ENCODE data around the gene ABCG1.

Gene ABCG1

GRCh38 chr21:42276526-42277154, 57.7 kb downstream of the ABCG1 start:
- Histone ChIP-seq H3K4me3 (replicated peaks; ENCODE audit: low read depth, low read length) (no peak overlapping the region), H3K36me3 (ENCODE audit: control insufficient read depth, insufficient read depth, low read length) (no peaks in the 10 kb centered on the region), H3K27me3 (replicated peaks; ENCODE audit: control insufficient read depth, insufficient read depth, low read length) (no peaks in the 10 kb centered on the region)
- no peak for TF ChIP-seq CTCF (IDR thresholded peaks at IDR 0.05; ENCODE audit: insufficient read depth, low read length, poor library complexity, severe bottlenecking)
- DNase-seq (ENCODE audit: extremely low read depth, insufficient read length) = no peak

- no peak for TF ChIP-seq CTCF (IDR thresholded peaks at IDR 0.05; ENCODE audit: insufficient read depth, low read length, poor library complexity, severe bottlenecking)
- no peak overlapping the region for H3K4me3 ChIP-seq (replicated peaks; ENCODE audit: low read depth, low read length)
- H3K36me3 ChIP-seq (ENCODE audit: control insufficient read depth, insufficient read depth, low read length) = no peaks in the 10 kb centered on the region
- H3K27me3 ChIP-seq (replicated peaks; ENCODE audit: control insufficient read depth, insufficient read depth, low read length) = no peaks in the 10 kb centered on the region; the same call in 1 of the 2 replicates
- no peak for DNase-seq (ENCODE audit: extremely low read depth, insufficient read length)
Measured at GRCh38 chr21:42277593-42277992, 58.7 kb downstream of the ABCG1 start.

- no peak for DNase-seq (ENCODE audit: extremely low read depth, insufficient read length)
- no peaks in the 10 kb centered on the region for H3K36me3 ChIP-seq (ENCODE audit: control insufficient read depth, insufficient read depth, low read length)
- H3K4me3 ChIP-seq (replicated peaks; ENCODE audit: low read depth, low read length) = no peak overlapping the region
- no peak for TF ChIP-seq CTCF (IDR thresholded peaks at IDR 0.05; ENCODE audit: insufficient read depth, low read length, poor library complexity, severe bottlenecking)
- H3K27me3 ChIP-seq (replicated peaks; ENCODE audit: control insufficient read depth, insufficient read depth, low read length) = no peaks in the 10 kb centered on the region; the same call in 1 of the 2 replicates
Measured at GRCh38 chr21:42278451-42279149, 59.7 kb downstream of the ABCG1 start.

GRCh38 chr21:42279341-42279871, 60.5 kb downstream of the ABCG1 start:
- Histone ChIP-seq H3K27me3 (replicated peaks; ENCODE audit: control insufficient read depth, insufficient read depth, low read length) (no peaks in the 10 kb centered on the region; the same call in 1 of the 2 replicates), H3K36me3 (ENCODE audit: control insufficient read depth, insufficient read depth, low read length) (no peaks in the 10 kb centered on the region), H3K4me3 (replicated peaks; ENCODE audit: low read depth, low read length) (no peak overlapping the region)
- TF ChIP-seq CTCF (IDR thresholded peaks at IDR 0.05; ENCODE audit: insufficient read depth, low read length, poor library complexity, severe bottlenecking) = no peak
- DNase-seq (ENCODE audit: extremely low read depth, insufficient read length) = no peak

- Histone ChIP-seq H3K4me3 (replicated peaks; ENCODE audit: low read depth, low read length) (no peak overlapping the region), H3K27me3 (replicated peaks; ENCODE audit: control insufficient read depth, insufficient read depth, low read length) (no peaks in the 10 kb centered on the region; the same call in 1 of the 2 replicates), H3K36me3 (ENCODE audit: control insufficient read depth, insufficient read depth, low read length) (no peaks in the 10 kb centered on the region)
- DNase-seq (ENCODE audit: extremely low read depth, insufficient read length) = no peak
- TF ChIP-seq CTCF (IDR thresholded peaks at IDR 0.05; ENCODE audit: insufficient read depth, low read length, poor library complexity, severe bottlenecking) = no peak
Measured at GRCh38 chr21:42279888-42280287, 60.9 kb downstream of the ABCG1 start.

All from GM06990 (cell line).